NCI-H1105 treated with DMSO at 0.1 percent for 48 hours (cell line): ENCODE results near the gene FBXW2.

Source experiments
- DNase-seq: peaks from one replicate; lab custom pipeline; 2025; lab: John Stamatoyannopoulos, UW

FBXW2 gene

GRCh38 chr9:120741701-120742100, 51.5 kb downstream of the FBXW2 start:
- no peak for DNase-seq

GRCh38 chr9:120741191-120741590, 52.0 kb downstream of the FBXW2 start:
- no peak for DNase-seq

- DNase-seq, result no peak
These were observed 53.1 kb downstream of the FBXW2 start for GRCh38 chr9:120740132-120740531.

- DNase-seq, result no peak
These were observed 55.6 kb downstream of the FBXW2 start for GRCh38 chr9:120737416-120738165.

- no peak for DNase-seq
These were observed 56.3 kb downstream of the FBXW2 start for GRCh38 chr9:120736881-120737280.

- no peak for DNase-seq
These were observed 57.6 kb downstream of the FBXW2 start for GRCh38 chr9:120735415-120736126.

GRCh38 chr9:120734607-120735410, 58.4 kb downstream of the FBXW2 start:
- DNase-seq, result no peak

- no peak for DNase-seq
These were observed 60.0 kb downstream of the FBXW2 start for GRCh38 chr9:120733190-120733589.

GRCh38 chr9:120730654-120731514, 62.3 kb downstream of the FBXW2 start:
- DNase-seq, result no peak

- no peak for DNase-seq
These were observed 63.4 kb downstream of the FBXW2 start for GRCh38 chr9:120729791-120730241.

GRCh38 chr9:120726484-120726883, 66.7 kb downstream of the FBXW2 start:
- DNase-seq, result no peak

- no peak for DNase-seq
These were observed 67.3 kb downstream of the FBXW2 start for GRCh38 chr9:120725907-120726306.

- DNase-seq, result no peak
These were observed 68.3 kb downstream of the FBXW2 start for GRCh38 chr9:120724757-120725400.

- DNase-seq, result peak; percentile 72
These were observed 69.7 kb downstream of the FBXW2 start for GRCh38 chr9:120723565-120723964.

- DNase-seq, result no peak
These were observed 72.8 kb downstream of the FBXW2 start for GRCh38 chr9:120720404-120720803.

GRCh38 chr9:120718316-120718715, 74.9 kb downstream of the FBXW2 start:
- DNase-seq, result no peak

- no peak for DNase-seq
These were observed 76.0 kb downstream of the FBXW2 start for GRCh38 chr9:120717176-120717575.

- DNase-seq, result no peak
These were observed 76.7 kb downstream of the FBXW2 start for GRCh38 chr9:120716483-120716882.

- no peak for DNase-seq
These were observed 77.8 kb downstream of the FBXW2 start for GRCh38 chr9:120715389-120715924.

GRCh38 chr9:120714846-120715388, 78.3 kb downstream of the FBXW2 start:
- no peak for DNase-seq
